WTC11 (cell line): Measurements from ENCODE around the gene HNRNPLL.

Experiments
- HMGXB4 ChIP-seq: sonication (generic); formaldehyde crosslinking; IDR thresholded peaks from 2 replicates; pipeline ENCODE4 v1.8.1; 2023; ENCODE audit warnings: mild to moderate bottlenecking, moderate library complexity, missing genetic modification reagents
- TF ChIP-seq, protein P1 (sequence below): sonication (generic); formaldehyde crosslinking; IDR thresholded peaks from 2 replicates; pipeline ENCODE4 v1.8.0; 2023; ENCODE audit warnings: missing genetic modification reagents
- TF ChIP-seq, protein P2 (sequence below): fragments of 200-600 bp; IDR thresholded peaks from 2 replicates; pipeline ENCODE4 v1.8.0; 2022; ENCODE audit warnings: antibody characterized with exemption
- TF ChIP-seq, protein P3 (sequence below): sonication (generic); formaldehyde crosslinking; IDR thresholded peaks from 2 replicates; pipeline ENCODE4 v1.8.0; 2022; ENCODE audit warnings: mild to moderate bottlenecking, missing genetic modification reagents

DNA sequence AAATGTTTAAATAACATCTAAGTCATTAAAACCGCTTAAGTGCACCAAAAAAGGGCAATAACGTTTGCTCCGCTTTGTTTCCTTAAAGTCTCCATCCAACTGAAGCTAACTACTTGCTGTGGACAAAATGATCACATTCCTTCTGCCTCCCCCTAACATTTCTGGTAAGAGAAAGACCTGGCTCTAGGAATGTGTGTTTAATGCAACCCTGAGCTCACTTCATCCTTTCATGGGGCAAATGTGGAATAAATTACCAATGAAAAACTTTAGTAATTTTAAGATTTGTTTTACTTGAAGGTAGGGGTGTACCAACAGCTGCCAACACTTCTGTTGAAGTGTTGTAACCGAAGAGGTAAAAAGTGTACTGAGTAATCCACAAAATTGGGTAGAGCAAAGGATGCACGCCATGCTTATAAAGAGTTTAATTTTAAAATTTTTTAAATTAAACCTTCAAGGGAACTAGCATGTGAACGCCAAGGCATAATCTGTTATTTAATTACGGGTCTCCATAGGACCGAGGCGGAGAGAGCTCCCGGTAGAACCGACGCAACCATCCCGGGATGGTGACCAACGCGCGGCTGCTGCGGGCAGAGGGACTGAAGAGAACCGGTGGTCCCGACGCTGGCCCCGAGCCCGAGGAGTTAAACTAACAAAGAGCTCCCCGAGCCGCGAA, 1.1 kb downstream of the HNRNPLL start:
- TF ChIP-seq, protein P1, sequence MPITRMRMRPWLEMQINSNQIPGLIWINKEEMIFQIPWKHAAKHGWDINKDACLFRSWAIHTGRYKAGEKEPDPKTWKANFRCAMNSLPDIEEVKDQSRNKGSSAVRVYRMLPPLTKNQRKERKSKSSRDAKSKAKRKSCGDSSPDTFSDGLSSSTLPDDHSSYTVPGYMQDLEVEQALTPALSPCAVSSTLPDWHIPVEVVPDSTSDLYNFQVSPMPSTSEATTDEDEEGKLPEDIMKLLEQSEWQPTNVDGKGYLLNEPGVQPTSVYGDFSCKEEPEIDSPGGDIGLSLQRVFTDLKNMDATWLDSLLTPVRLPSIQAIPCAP (CRISPR knock-in tag), result no peak
- TF ChIP-seq, protein P2, sequence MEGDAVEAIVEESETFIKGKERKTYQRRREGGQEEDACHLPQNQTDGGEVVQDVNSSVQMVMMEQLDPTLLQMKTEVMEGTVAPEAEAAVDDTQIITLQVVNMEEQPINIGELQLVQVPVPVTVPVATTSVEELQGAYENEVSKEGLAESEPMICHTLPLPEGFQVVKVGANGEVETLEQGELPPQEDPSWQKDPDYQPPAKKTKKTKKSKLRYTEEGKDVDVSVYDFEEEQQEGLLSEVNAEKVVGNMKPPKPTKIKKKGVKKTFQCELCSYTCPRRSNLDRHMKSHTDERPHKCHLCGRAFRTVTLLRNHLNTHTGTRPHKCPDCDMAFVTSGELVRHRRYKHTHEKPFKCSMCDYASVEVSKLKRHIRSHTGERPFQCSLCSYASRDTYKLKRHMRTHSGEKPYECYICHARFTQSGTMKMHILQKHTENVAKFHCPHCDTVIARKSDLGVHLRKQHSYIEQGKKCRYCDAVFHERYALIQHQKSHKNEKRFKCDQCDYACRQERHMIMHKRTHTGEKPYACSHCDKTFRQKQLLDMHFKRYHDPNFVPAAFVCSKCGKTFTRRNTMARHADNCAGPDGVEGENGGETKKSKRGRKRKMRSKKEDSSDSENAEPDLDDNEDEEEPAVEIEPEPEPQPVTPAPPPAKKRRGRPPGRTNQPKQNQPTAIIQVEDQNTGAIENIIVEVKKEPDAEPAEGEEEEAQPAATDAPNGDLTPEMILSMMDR, result no peak
- TF ChIP-seq, protein P3, sequence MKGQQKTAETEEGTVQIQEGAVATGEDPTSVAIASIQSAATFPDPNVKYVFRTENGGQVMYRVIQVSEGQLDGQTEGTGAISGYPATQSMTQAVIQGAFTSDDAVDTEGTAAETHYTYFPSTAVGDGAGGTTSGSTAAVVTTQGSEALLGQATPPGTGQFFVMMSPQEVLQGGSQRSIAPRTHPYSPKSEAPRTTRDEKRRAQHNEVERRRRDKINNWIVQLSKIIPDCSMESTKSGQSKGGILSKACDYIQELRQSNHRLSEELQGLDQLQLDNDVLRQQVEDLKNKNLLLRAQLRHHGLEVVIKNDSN (CRISPR knock-in tag), result no peak
- no peak for TF ChIP-seq HMGXB4 (CRISPR knock-in tag)
